A549 (cell line): ENCODE results near the gene E2F6. TPM values are rescaled to one million over a fixed set of nuclear protein-coding genes. Genes with fewer than 3 reads are reported as not detected.

Experiments
- ATAC-seq, 2 experiments: fragments of 200-7000 bp in 1 of 2; fragments of >200 bp in 1 of 2; cut with Nextera tagmentation in 1 of 2; cut with Tn5 transposase in 1 of 2; 3 replicates each; pipeline versions ENCODE4 v1.8.0 to v1.9.1; 2018 to 2020; ENCODE audit warnings: mild to moderate bottlenecking in 1 of 2, moderate library complexity in 1 of 2
- CTCF ChIA-PET: fragments of 300-600 bp; sonication (Branson Sonifier 250); formaldehyde crosslinking; extraction: SDS; loops from one replicate; lab custom pipeline; 2021; ENCODE audit warnings: antibody characterized with exemption, inconsistent platforms; lab: Yijun Ruan, JAX
- POLR2A ChIA-PET: fragments of 350-600 bp; formaldehyde crosslinking; extraction: SDS; loops from one replicate; lab custom pipeline; 2021; ENCODE audit warnings: antibody characterized with exemption, inconsistent platforms; lab: Yijun Ruan, JAX
- DNase-seq, 2 experiments: peaks; one replicate each; pipeline versions ENCODE4 v3.0.0 to v3.0.0-alpha.2; 2011 to 2016; ENCODE audit warnings: low read depth in 1 of 2, low spot score in 1 of 2
- FAIRE-seq: peaks from 2 replicates; lab custom pipeline; 2011; peaks lifted over from hg19 to GRCh38; lab: Jason Lieb, UNC
- H3K27ac ChIP-seq, 2 experiments: fragments of >200 bp; sonication (Bioruptor Twin); formaldehyde crosslinking; 3 replicates each; pipeline ENCODE4 v1.5.1; 2016 to 2017
- H3K4me1 ChIP-seq: fragments of >200 bp; sonication (Bioruptor Twin); formaldehyde crosslinking; 3 replicates; pipeline ENCODE4 v1.6.1; 2016
- H3K4me2 ChIP-seq: fragments of >200 bp; sonication (Bioruptor Twin); formaldehyde crosslinking; 3 replicates; pipeline ENCODE4 v1.6.1; 2016
- H3K4me3 ChIP-seq: fragments of >200 bp; sonication (Bioruptor Twin); formaldehyde crosslinking; 3 replicates; pipeline ENCODE4 v1.5.1; 2016
- H3K9me3 ChIP-seq: fragments of >200 bp; sonication (Bioruptor Twin); formaldehyde crosslinking; 3 replicates; pipeline ENCODE4 v1.6.1; 2016
- CBX2 ChIP-seq: fragments of 200-600 bp; sonication (generic); IDR thresholded peaks from 2 replicates; pipeline ENCODE4 v1.6.1; 2016; ENCODE audit warnings: low read depth, mild to moderate bottlenecking, borderline replicate concordance
- CEBPB ChIP-seq, 2 experiments: fragments of >200 bp in 1 of 2; sonication (Bioruptor Twin) in 1 of 2; formaldehyde crosslinking in 1 of 2; IDR thresholded peaks; 2 replicates each; pipeline ENCODE4 v1.6.1; 2012 to 2016
- CHD2 ChIP-seq: fragments of 150-350 bp; IDR thresholded peaks from 2 replicates; pipeline ENCODE4 v1.6.1; 2014; ENCODE audit warnings: low read length; ENCODE audit not compliant: partially characterized antibody
- EHF ChIP-seq: fragments of 250-450 bp; sonication (Bioruptor Pico); IDR thresholded peaks from 2 replicates; pipeline ENCODE4 v1.5.0; 2020; ENCODE audit warnings: mild to moderate bottlenecking
- EHMT2 ChIP-seq: fragments of 200-600 bp; sonication (generic); IDR thresholded peaks from 2 replicates; pipeline ENCODE4 v1.6.1; 2016; ENCODE audit warnings: antibody characterized with exemption, low read depth, mild to moderate bottlenecking, moderate library complexity
- ESRRA ChIP-seq: fragments of 150-350 bp; IDR thresholded peaks from 2 replicates; pipeline ENCODE4 v1.6.1; 2014; ENCODE audit warnings: mild to moderate bottlenecking, low read length, borderline replicate concordance
- FOSL2 ChIP-seq, 2 experiments: fragments of 450-650 bp in 1 of 2; fragments of >200 bp in 1 of 2; sonication (Bioruptor Twin) in 1 of 2; formaldehyde crosslinking; IDR thresholded peaks; 2 replicates each; pipeline versions ENCODE4 v1.5.0 to v1.6.1; 2016 to 2020; ENCODE audit warnings: mild to moderate bottlenecking in 1 of 2, moderate library complexity in 1 of 2
- GATA3 ChIP-seq: IDR thresholded peaks from 2 replicates; pipeline ENCODE4 v1.6.1; 2012; ENCODE audit warnings: borderline replicate concordance
- HDAC2 ChIP-seq: fragments of 200-600 bp; sonication (generic); IDR thresholded peaks from 2 replicates; pipeline ENCODE4 v1.6.1; 2016
- HOXA7 ChIP-seq: fragments of 250-450 bp; sonication (Bioruptor Pico); IDR thresholded peaks from 2 replicates; pipeline ENCODE4 v1.5.0; 2020; ENCODE audit warnings: mild to moderate bottlenecking, moderate library complexity
- JUN ChIP-seq, 2 experiments: fragments of >200 bp; sonication (Bioruptor Twin); formaldehyde crosslinking; IDR thresholded peaks; 2 replicates in 1 of 2; 3 replicates in 1 of 2; pipeline ENCODE4 v1.6.1; 2016 to 2017
- JUNB ChIP-seq: fragments of >200 bp; sonication (Bioruptor Twin); formaldehyde crosslinking; IDR thresholded peaks from 2 replicates; pipeline ENCODE4 v1.6.1; 2016
- MAFK ChIP-seq: fragments of 450-650 bp; IDR thresholded peaks from 2 replicates; pipeline ENCODE4 v1.6.1; 2014; ENCODE audit not compliant: partially characterized antibody
- NFE2L2 ChIP-seq: fragments of 150-350 bp; conservative IDR thresholded peaks from 2 replicates; pipeline ENCODE4 v1.6.1; 2014; ENCODE audit warnings: low read length
- POLR2AphosphoS2 ChIP-seq: conservative IDR thresholded peaks from 2 replicates; pipeline ENCODE4 v1.6.1; 2012; ENCODE audit warnings: low read length, improper control_type of control experiment, inconsistent platforms
- RNF2 ChIP-seq: fragments of 200-600 bp; sonication (generic); IDR thresholded peaks from 2 replicates; pipeline ENCODE4 v1.6.1; 2016; ENCODE audit warnings: low read depth, mild to moderate bottlenecking, antibody characterized with exemption, moderate library complexity, borderline replicate concordance
- SMC3 ChIP-seq: fragments of >200 bp; sonication (Bioruptor Twin); formaldehyde crosslinking; IDR thresholded peaks from 3 replicates; pipeline ENCODE4 v1.6.1; 2018; ENCODE audit warnings: inconsistent platforms
- ZC3H11A ChIP-seq: fragments of 450-650 bp; IDR thresholded peaks from 2 replicates; pipeline ENCODE4 v1.6.1; 2014; ENCODE audit warnings: antibody characterized with exemption, mild to moderate bottlenecking
- ZFP36 ChIP-seq: fragments of 450-650 bp; IDR thresholded peaks from 2 replicates; pipeline ENCODE4 v1.6.1; 2014; ENCODE audit warnings: borderline replicate concordance; ENCODE audit not compliant: partially characterized antibody
- ZSCAN20 ChIP-seq: fragments of 250-450 bp; sonication (Bioruptor Pico); IDR thresholded peaks from 2 replicates; pipeline ENCODE4 v1.8.0; 2022; ENCODE audit warnings: mild to moderate bottlenecking, moderate library complexity
- WGBS: methylation state at CpG from one replicate; pipeline ENCODE4 v1.1.6; 2017; ENCODE audit errors: missing lambda C conversion rate; 5-methylcytosine and 5-hydroxymethylcytosine counted together
- polyA plus RNA-seq, 4 experiments: library from polyadenylated mRNA; depleted of rRNA in 3 of 4; stranded (reverse); fragments of >200 nt; fragmentation: RNase III in 1 of 4; extraction: RNeasy Plus Mini Kit Qiagen cat#74134 plus additional on column Dnase treatment in 1 of 4; gene quantifications; 2 replicates in 3 of 4; 3 replicates in 1 of 4; pipeline ENCODE4 v1.2.3, GENCODE V29; 2011 to 2017
- TF ChIP-seq, protein P1 (sequence below): fragments of >200 bp; sonication (Bioruptor Twin); formaldehyde crosslinking; IDR thresholded peaks from 2 replicates; pipeline ENCODE4 v1.6.1; 2016
- TF ChIP-seq, protein P2 (sequence below): IDR thresholded peaks from 2 replicates; pipeline ENCODE4 v1.6.1; 2012
- TF ChIP-seq, protein P3 (sequence below): fragments of 150-350 bp; IDR thresholded peaks from 2 replicates; pipeline ENCODE4 v1.6.1; 2014; ENCODE audit warnings: low read depth, mild to moderate bottlenecking, low read length
- TF ChIP-seq, protein P4 (sequence below): IDR thresholded peaks from 2 replicates; pipeline ENCODE4 v1.6.1; 2012; ENCODE audit warnings: low read depth, borderline replicate concordance

Gene E2F6
- polyA plus RNA-seq, 2 of the 4 experiments (the other 2 are of a cell fraction): 34.3 to 41.7 TPM

DNA sequence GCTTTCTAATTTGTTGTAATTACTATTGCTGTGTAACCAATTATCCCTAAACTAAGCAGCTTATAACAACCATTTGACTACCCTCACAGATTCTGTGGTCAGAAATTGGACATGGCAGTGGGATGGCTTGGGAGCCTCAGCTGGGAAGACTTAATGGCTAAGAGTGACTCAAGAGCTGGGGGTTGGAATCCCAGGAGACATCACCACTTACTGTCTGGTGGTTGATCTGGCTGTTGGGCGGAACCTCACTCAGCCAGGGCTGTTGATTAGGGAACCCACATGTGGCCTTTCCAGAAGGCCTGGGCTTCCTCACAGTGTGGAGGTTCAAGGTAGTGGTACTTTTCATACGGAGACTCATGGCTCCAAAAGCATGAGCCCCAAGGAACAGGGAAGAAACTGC is 49.8 kb downstream of the E2F6 start:
- Histone ChIP-seq H3K9me3 (peaks cover 18% of the 10 kb centered on the region), H3K4me1 (peaks cover 10% of the 10 kb centered on the region), H3K4me3 (no peak overlapping the region), H3K27ac (no peak overlapping the region), H3K4me2 (no peak overlapping the region)
- ATAC-seq (no peak), FAIRE-seq (no peak), DNase-seq (no peak)
- CTCF ChIA-PET: interaction anchor here (0.8 to 2.8 kb wide), 4 partner anchors 9 to 284 kb away, joined by 3 to 15 read pairs (median 4); a partner anchor contains a TSS
- TF ChIP-seq, protein P1, sequence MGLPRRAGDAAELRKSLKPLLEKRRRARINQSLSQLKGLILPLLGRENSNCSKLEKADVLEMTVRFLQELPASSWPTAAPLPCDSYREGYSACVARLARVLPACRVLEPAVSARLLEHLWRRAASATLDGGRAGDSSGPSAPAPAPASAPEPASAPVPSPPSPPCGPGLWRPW: no peak
- TF ChIP-seq CBX2 (no peak), CEBPB (IDR thresholded peaks at IDR 0.05) (no peak)
- POLR2A ChIA-PET: interaction anchor here (0.6 kb wide), 1 partner anchor 100 kb away, joined by 4 read pairs; no protein-coding TSS in a partner anchor
- WGBS: 91% methylated on average over 2 of the region's 2 CpGs

DNA sequence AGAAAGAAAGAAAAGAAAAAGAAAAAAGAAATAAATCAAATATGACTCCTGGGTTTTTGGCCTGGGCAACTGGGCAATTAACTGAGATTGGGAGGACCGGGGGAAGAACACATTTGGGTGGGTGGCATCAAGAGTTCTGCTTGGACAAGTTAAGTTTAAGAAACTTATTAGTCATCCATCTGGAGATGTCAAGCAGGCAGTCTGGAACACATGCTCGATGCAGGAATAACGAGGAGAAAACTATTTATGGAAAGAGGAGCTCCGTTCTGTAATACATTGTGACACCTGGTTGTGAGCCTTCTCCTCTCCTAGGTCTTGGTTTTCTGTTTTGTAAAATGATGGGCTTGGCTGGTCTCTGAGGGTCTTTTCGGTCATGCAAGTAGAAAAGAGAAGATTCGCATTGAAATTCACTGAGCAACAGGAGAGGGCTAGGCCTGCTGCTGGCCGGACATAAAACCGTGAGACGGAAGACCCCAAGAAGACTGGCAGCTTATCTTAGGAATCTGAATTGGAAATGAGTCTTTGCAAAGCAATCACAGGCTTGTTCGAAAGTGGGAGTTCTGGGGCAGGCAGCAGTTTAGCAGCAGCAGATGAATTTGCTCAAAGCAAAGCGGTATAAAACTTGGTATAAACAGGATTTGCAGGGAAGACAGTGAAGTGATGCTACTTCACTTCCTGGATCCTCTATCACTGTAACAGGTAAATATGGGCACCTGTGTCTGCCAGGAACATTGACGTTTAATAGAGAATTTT is 51.4 kb downstream of the E2F6 start:
- FAIRE-seq: no peak
- ATAC-seq: no peak
- WGBS: 88% methylated on average over 12 of the region's 12 CpGs
- TF ChIP-seq JUNB (no peak), JUN (IDR thresholded peaks at IDR 0.05) (no peak), ESRRA (no peak), HOXA7 (CRISPR knock-in tag) (no peak), MAFK (no peak), POLR2AphosphoS2 (no peak), CEBPB (IDR thresholded peaks at IDR 0.05) (no peak), EHMT2 (no peak), SMC3 (no peak), NFE2L2 (no peak)
- TF ChIP-seq, all 56 proteins: peak for 0
- no peak for DNase-seq
- H3K4me2 ChIP-seq: no peak overlapping the region
- CTCF ChIA-PET: interaction anchor here (0.6 to 4.9 kb wide), 4 partner anchors 9 to 282 kb away, joined by 3 to 54 read pairs (median 26); a partner anchor contains a TSS
- no peak overlapping the region for H3K4me3 ChIP-seq
- POLR2A ChIA-PET: no interaction called here
- H3K4me1 ChIP-seq: peaks cover 20% of the 10 kb centered on the region
- H3K9me3 ChIP-seq: peaks cover 18% of the 10 kb centered on the region
- H3K27ac ChIP-seq: no peak overlapping the region

DNA sequence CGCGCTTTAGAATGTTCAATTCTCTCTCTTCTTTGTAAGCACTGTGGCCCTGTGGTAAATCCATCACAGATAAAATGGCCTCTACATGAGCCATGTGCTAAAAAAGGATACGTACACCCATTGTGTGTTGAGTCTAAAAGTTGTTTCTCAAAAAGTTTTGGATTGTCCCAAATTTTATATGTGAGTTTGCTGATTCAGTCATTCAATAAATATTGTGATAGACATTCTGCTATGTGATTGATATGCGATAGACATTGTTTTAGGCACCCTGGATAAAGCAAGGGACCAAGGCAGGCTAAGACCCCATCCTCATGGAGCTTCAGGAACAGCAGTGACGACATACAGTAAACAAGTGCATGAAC is 53.5 kb downstream of the E2F6 start:
- CTCF ChIA-PET: interaction anchor here (0.8 to 4.9 kb wide), 46 partner anchors 9 to 579 kb away, joined by 3 to 54 read pairs (median 4); partner anchors contain the start of gene ROCK2
- H3K4me2 ChIP-seq: peak overlapping the region; percentile 59
- FAIRE-seq (no peak), DNase-seq (no peak), ATAC-seq (no peak)
- 68% methylated on average over 5 of the region's 5 CpGs for WGBS
- peak overlapping the region; percentile 52 to 65; a peak in 4 of 6 replicates for H3K27ac ChIP-seq
- peaks cover 6% of the 10 kb centered on the region for H3K9me3 ChIP-seq
- peaks cover 28% of the 10 kb centered on the region for H3K4me1 ChIP-seq
- no peak overlapping the region for H3K4me3 ChIP-seq
- TF ChIP-seq CHD2 (no peak), ZSCAN20 (no peak), EHMT2 (no peak), NFE2L2 (no peak), HDAC2 (no peak), GATA3 (no peak), MAFK (no peak)
- POLR2A ChIA-PET: interaction anchor here (1.0 to 1.3 kb wide), 2 partner anchors 68 to 279 kb away, joined by 5 to 10 read pairs; partner anchors contain the start of gene ROCK2

DNA sequence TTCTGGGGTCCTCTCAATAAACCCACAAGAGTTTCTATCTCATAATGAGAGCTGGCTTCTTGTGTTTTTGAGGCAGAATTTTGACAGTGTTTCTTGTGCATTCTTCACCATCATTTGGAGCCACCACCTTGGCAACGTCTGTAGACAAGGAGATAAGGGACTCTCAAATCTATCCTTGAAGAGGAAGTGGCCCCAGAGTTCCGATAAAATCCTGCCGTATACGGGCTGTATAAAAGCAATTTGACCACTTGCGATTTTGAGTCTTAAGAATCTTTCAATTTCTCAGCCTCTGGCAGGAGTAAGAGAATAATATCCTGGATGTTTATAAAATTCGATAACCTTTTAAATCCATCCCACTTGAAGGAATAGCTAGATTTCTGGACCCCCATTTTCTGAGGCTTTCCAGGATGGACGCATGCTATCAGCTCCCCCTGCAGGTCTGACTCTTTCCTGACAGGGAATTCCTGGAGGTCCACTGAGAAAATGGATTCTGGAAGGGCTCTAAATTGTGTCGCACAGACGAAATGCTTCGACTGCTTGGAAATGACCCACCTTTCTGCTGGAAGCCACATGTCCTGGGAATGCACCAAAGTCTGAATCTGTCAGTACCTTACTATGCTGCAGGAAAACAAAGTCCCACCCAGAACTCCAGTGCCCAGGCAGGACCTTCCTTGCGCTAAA is 54.1 kb downstream of the E2F6 start:
- WGBS: 37% methylated on average over 11 of the region's 11 CpGs
- Histone ChIP-seq H3K4me1 (peaks cover 30% of the 10 kb centered on the region), H3K27ac (peak overlapping the region; percentile 52 to 65), H3K4me3 (peak overlapping the region; percentile 25; the same call in 2 of the 3 replicates), H3K4me2 (peak overlapping the region; percentile 59), H3K9me3 (peaks cover under 1% of the 10 kb centered on the region; the same call in 2 of the 3 replicates)
- DNase-seq (peak in 1 of 2 experiments; percentile 61), FAIRE-seq (no peak), ATAC-seq (peak; percentile 66 to 79; a peak in 4 of 6 replicates)
- ChIA-PET CTCF (interaction anchor here (0.6 to 4.9 kb wide), 62 partner anchors 9 to 589 kb away, joined by 3 to 54 read pairs (median 4); partner anchors contain the start of genes ROCK2 and SLC66A3), POLR2A (interaction anchor here (1.0 to 1.3 kb wide), 2 partner anchors 68 to 279 kb away, joined by 5 to 10 read pairs; partner anchors contain the start of gene ROCK2)
- TF ChIP-seq CHD2 (no peak), FOSL2 (IDR thresholded peaks at IDR 0.05) (no peak), FOSL2 (CRISPR knock-in tag; IDR thresholded peaks at IDR 0.05) (no peak), EHMT2 (no peak), RNF2 (no peak), EHF (CRISPR knock-in tag) (no peak), ZFP36 (no peak), CBX2 (no peak), JUNB (no peak), ZC3H11A (no peak)
- TF ChIP-seq, protein P2, sequence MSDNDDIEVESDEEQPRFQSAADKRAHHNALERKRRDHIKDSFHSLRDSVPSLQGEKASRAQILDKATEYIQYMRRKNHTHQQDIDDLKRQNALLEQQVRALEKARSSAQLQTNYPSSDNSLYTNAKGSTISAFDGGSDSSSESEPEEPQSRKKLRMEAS: 0 out of 2 replicates have a peak, but pooled peaks have one; percentile 18
- TF ChIP-seq, protein P3, sequence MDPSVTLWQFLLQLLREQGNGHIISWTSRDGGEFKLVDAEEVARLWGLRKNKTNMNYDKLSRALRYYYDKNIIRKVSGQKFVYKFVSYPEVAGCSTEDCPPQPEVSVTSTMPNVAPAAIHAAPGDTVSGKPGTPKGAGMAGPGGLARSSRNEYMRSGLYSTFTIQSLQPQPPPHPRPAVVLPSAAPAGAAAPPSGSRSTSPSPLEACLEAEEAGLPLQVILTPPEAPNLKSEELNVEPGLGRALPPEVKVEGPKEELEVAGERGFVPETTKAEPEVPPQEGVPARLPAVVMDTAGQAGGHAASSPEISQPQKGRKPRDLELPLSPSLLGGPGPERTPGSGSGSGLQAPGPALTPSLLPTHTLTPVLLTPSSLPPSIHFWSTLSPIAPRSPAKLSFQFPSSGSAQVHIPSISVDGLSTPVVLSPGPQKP: no peak
- TF ChIP-seq, protein P4, sequence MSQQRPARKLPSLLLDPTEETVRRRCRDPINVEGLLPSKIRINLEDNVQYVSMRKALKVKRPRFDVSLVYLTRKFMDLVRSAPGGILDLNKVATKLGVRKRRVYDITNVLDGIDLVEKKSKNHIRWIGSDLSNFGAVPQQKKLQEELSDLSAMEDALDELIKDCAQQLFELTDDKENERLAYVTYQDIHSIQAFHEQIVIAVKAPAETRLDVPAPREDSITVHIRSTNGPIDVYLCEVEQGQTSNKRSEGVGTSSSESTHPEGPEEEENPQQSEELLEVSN: no peak
